H9 (cell line): Measurements from ENCODE around the gene IVL. TPM values are rescaled to one million over a fixed set of nuclear protein-coding genes. Genes with fewer than 3 reads are reported as not detected.

Experiments used
- DNase-seq: peaks from one replicate; pipeline ENCODE4 v3.0.0-alpha.2; 2017
- H2AFZ ChIP-seq: one replicate; pipeline ENCODE4 v1.6.1; 2013; ENCODE audit warnings: mild to moderate bottlenecking, low read length, control low read depth, moderate library complexity
- H2AK5ac ChIP-seq: 2 replicates; pipeline ENCODE4 v1.6.1; 2013; ENCODE audit warnings: low read length, control low read depth, mixed read lengths; ENCODE audit not compliant: insufficient read length
- H2BK120ac ChIP-seq: one replicate; pipeline ENCODE4 v1.6.1; 2013; ENCODE audit warnings: low read depth, mild to moderate bottlenecking, low read length, control low read depth, inconsistent platforms; ENCODE audit not compliant: poor library complexity, severe bottlenecking
- H2BK12ac ChIP-seq: 2 replicates; pipeline ENCODE4 v1.6.1; 2013; ENCODE audit warnings: low read length, control low read depth, mixed read lengths, low read depth; ENCODE audit not compliant: insufficient read length
- H2BK15ac ChIP-seq: 2 replicates; pipeline ENCODE4 v1.6.1; 2013; ENCODE audit warnings: low read depth, low read length, control low read depth
- H2BK20ac ChIP-seq: one replicate; pipeline ENCODE4 v1.6.1; 2013; ENCODE audit warnings: low read depth, mild to moderate bottlenecking, low read length, control low read depth, inconsistent platforms; ENCODE audit not compliant: poor library complexity, severe bottlenecking
- H2BK5ac ChIP-seq: 2 replicates; pipeline ENCODE4 v1.6.1; 2013; ENCODE audit warnings: low read length, control low read depth, mixed read lengths; ENCODE audit not compliant: insufficient read length
- H3K14ac ChIP-seq: 2 replicates; pipeline ENCODE4 v1.6.1; 2013; ENCODE audit warnings: low read length, control low read depth; ENCODE audit not compliant: insufficient read depth
- H3K18ac ChIP-seq: 2 replicates; pipeline ENCODE4 v1.6.1; 2013; ENCODE audit warnings: low read depth, mild to moderate bottlenecking, mixed read lengths, low read length, control low read depth; ENCODE audit not compliant: insufficient read length
- H3K23ac ChIP-seq: 2 replicates; pipeline ENCODE4 v1.6.1; 2013; ENCODE audit warnings: low read length, control low read depth, mixed read lengths, low read depth; ENCODE audit not compliant: insufficient read length
- H3K23me2 ChIP-seq: 2 replicates; pipeline ENCODE4 v1.6.1; 2013; ENCODE audit warnings: low read depth, mild to moderate bottlenecking, mixed read lengths, low read length, control low read depth; ENCODE audit not compliant: insufficient read length, poor library complexity, severe bottlenecking
- H3K27ac ChIP-seq: 2 replicates; pipeline ENCODE4 v1.5.1; 2013; ENCODE audit warnings: low read length, control low read depth, mixed read lengths, low read depth; ENCODE audit not compliant: insufficient read length
- H3K27me3 ChIP-seq: 2 replicates; pipeline ENCODE4 v1.6.1; 2013; ENCODE audit warnings: low read length, control low read depth, inconsistent platforms; ENCODE audit not compliant: insufficient read depth
- H3K4ac ChIP-seq: 2 replicates; pipeline ENCODE4 v1.6.1; 2013; ENCODE audit warnings: low read depth, mild to moderate bottlenecking, control low read depth, inconsistent platforms, low read length, moderate library complexity
- H3K4me1 ChIP-seq: 2 replicates; pipeline ENCODE4 v1.6.1; 2013; ENCODE audit warnings: low read length, control low read depth, inconsistent platforms; ENCODE audit not compliant: insufficient read depth
- H3K4me2 ChIP-seq: 2 replicates; pipeline ENCODE4 v1.6.1; 2013; ENCODE audit warnings: low read length, control low read depth, mixed read lengths; ENCODE audit not compliant: insufficient read length, insufficient read depth
- H3K56ac ChIP-seq: 2 replicates; pipeline ENCODE4 v1.6.1; 2013; ENCODE audit warnings: low read depth, mild to moderate bottlenecking, mixed read lengths, low read length, control low read depth; ENCODE audit not compliant: insufficient read length
- H3K79me1 ChIP-seq: 2 replicates; pipeline ENCODE4 v1.6.1; 2013; ENCODE audit warnings: low read depth, mild to moderate bottlenecking, moderate library complexity, low read length, control low read depth, inconsistent platforms; ENCODE audit not compliant: insufficient read depth, poor library complexity, severe bottlenecking
- H3K79me2 ChIP-seq: 2 replicates; pipeline ENCODE4 v1.6.1; 2013; ENCODE audit warnings: low read length, control low read depth, inconsistent platforms; ENCODE audit not compliant: insufficient read depth
- H3K9ac ChIP-seq: 2 replicates; pipeline ENCODE4 v1.6.1; 2013; ENCODE audit warnings: low read length, control low read depth, mixed read lengths; ENCODE audit not compliant: insufficient read length; ENCODE audit errors: extremely low read depth
- H3K9me3 ChIP-seq: one replicate; pipeline ENCODE4 v1.6.1; 2013; ENCODE audit warnings: low read depth, low read length, inconsistent platforms; ENCODE audit not compliant: control insufficient read depth
- H3T11ph ChIP-seq: one replicate; pipeline ENCODE4 v1.6.1; 2013; ENCODE audit warnings: mild to moderate bottlenecking, low read length, control low read depth, inconsistent platforms
- H4K20me1 ChIP-seq: one replicate; pipeline ENCODE4 v1.6.1; 2013; ENCODE audit not compliant: control insufficient read depth, insufficient read length, insufficient read depth
- H4K5ac ChIP-seq: 2 replicates; pipeline ENCODE4 v1.6.1; 2013; ENCODE audit warnings: low read depth, mild to moderate bottlenecking, mixed read lengths, low read length, control low read depth; ENCODE audit not compliant: insufficient read length
- H4K8ac ChIP-seq: replicated peaks from 2 replicates; pipeline ENCODE4 v1.6.1; 2013; ENCODE audit warnings: low read length, control low read depth, mixed read lengths, low read depth; ENCODE audit not compliant: insufficient read length
- H4K91ac ChIP-seq: 2 replicates; pipeline ENCODE4 v1.6.1; 2013; ENCODE audit warnings: low read depth, mild to moderate bottlenecking, moderate library complexity, mixed read lengths, low read length, control low read depth; ENCODE audit not compliant: insufficient read length
- H3K27ac Mint-ChIP-seq, 3 experiments: 2 replicates in 2 of 3; 3 replicates in 1 of 3; pipeline ENCODE4 v1.8.0; 2020 to 2021; ENCODE audit warnings: mixed read lengths in 3 of 3, mild to moderate bottlenecking in 1 of 3, moderate library complexity in 1 of 3
- H3K27me3 Mint-ChIP-seq: 2 replicates; pipeline ENCODE4 v1.8.0; 2021; ENCODE audit warnings: low read depth, mild to moderate bottlenecking, moderate library complexity, mixed read lengths
- H3K36me3 Mint-ChIP-seq, 3 experiments: 2 replicates in 2 of 3; 3 replicates in 1 of 3; pipeline ENCODE4 v1.8.0; 2020 to 2021; ENCODE audit warnings: low read depth in 3 of 3, mixed read lengths in 3 of 3; ENCODE audit not compliant: insufficient read depth in 1 of 3
- H3K4me1 Mint-ChIP-seq, 2 experiments: 2 replicates each; pipeline ENCODE4 v1.8.0; 2020; ENCODE audit warnings: mixed read lengths in 2 of 2
- H3K4me3 Mint-ChIP-seq, 2 experiments: 2 replicates in 1 of 2; 3 replicates in 1 of 2; pipeline ENCODE4 v1.8.0; 2020 to 2021; ENCODE audit warnings: mild to moderate bottlenecking in 2 of 2, mixed read lengths in 2 of 2, moderate library complexity in 1 of 2
- H3K9me3 Mint-ChIP-seq, 2 experiments: 2 replicates in 1 of 2; 3 replicates in 1 of 2; pipeline ENCODE4 v1.8.0; 2020; ENCODE audit warnings: mild to moderate bottlenecking in 2 of 2, mixed read lengths in 2 of 2, moderate library complexity in 1 of 2
- WGBS: extraction: QIAGEN DNeasy Blood & Tissue Kit; methylation state at CpG from one replicate; pipeline ENCODE4 v1.1.7; 2013; ENCODE audit warnings: missing lambda C conversion rate, low lambda C conversion rate, mixed read lengths; ENCODE audit not compliant: insufficient read length; ENCODE audit errors: extremely low coverage; 5-methylcytosine and 5-hydroxymethylcytosine counted together
- total RNA-seq: library from RNA; stranded (reverse); gene quantifications from 2 replicates; pipeline ENCODE4 v1.2.1, GENCODE V29; 2021
- TF ChIP-seq, protein P1 (sequence below): fragments of 200-600 bp; sonication (generic); conservative IDR thresholded peaks from 3 replicates; pipeline ENCODE4 v1.8.0; 2021; ENCODE audit warnings: antibody characterized with exemption, mild to moderate bottlenecking

IVL gene
- total RNA-seq, 1 experiment from 2014 or later = not detected

DNA sequence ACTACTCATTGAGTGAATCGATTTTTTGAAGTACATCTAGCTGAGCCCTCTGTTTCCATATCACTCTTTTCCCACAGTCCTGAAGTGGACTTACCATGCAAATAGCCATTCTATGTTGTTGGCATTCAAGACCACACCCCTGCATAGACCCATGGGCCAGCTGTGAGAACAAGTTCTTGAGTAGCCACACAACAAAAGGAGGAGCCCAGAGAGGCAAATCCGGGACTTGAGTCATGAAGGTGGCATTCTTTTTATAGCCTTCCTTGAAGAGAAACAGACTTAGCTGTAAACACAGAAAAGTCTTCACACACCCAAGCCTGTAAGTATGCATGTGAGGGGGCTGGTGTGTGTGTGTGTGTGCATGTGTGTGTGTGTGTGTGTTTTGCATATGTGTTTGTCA lies 24.9 kb downstream of the IVL start:
- no peak overlapping the region for H3K27ac Mint-ChIP-seq
- H4K8ac ChIP-seq = no peak overlapping the region
- H4K91ac ChIP-seq = no peak overlapping the region
- no peaks in the 10 kb centered on the region for H3K23me2 ChIP-seq
- peaks cover 37 to 44% of the 10 kb centered on the region in 2 experiments for H3K9me3 Mint-ChIP-seq
- H3K4me3 Mint-ChIP-seq = no peak overlapping the region
- H3K4me1 ChIP-seq = no peaks in the 10 kb centered on the region
- H3K56ac ChIP-seq = no peak overlapping the region
- no peak overlapping the region for H2BK120ac ChIP-seq
- DNase-seq = no peak
- H3K4me2 ChIP-seq = no peak overlapping the region
- no peak overlapping the region for H2BK12ac ChIP-seq
- H3K14ac ChIP-seq = no peak overlapping the region
- no peak overlapping the region for H4K5ac ChIP-seq
- no peak overlapping the region for H3K23ac ChIP-seq
- no peaks in the 10 kb centered on the region for H3K79me1 ChIP-seq
- no peaks in the 10 kb centered on the region; the same call in 1 of the 2 replicates for H3K27me3 Mint-ChIP-seq
- no peak overlapping the region for H3T11ph ChIP-seq
- H2AK5ac ChIP-seq = no peak overlapping the region
- H3K9ac ChIP-seq = no peak overlapping the region
- no peaks in the 10 kb centered on the region for H3K4me1 Mint-ChIP-seq
- no peak overlapping the region for H3K18ac ChIP-seq
- no peak overlapping the region for H3K27ac ChIP-seq
- no peak overlapping the region for H2BK5ac ChIP-seq
- no peak overlapping the region for H2AFZ ChIP-seq
- no peak overlapping the region for H2BK15ac ChIP-seq
- no peaks in the 10 kb centered on the region for H3K27me3 ChIP-seq
- WGBS = no CpG with 5 or more reads among the region's 2 CpGs
- no peak overlapping the region for H3K4ac ChIP-seq
- no peaks in the 10 kb centered on the region for H3K9me3 ChIP-seq
- H2BK20ac ChIP-seq = no peak overlapping the region
- TF ChIP-seq, protein P1, sequence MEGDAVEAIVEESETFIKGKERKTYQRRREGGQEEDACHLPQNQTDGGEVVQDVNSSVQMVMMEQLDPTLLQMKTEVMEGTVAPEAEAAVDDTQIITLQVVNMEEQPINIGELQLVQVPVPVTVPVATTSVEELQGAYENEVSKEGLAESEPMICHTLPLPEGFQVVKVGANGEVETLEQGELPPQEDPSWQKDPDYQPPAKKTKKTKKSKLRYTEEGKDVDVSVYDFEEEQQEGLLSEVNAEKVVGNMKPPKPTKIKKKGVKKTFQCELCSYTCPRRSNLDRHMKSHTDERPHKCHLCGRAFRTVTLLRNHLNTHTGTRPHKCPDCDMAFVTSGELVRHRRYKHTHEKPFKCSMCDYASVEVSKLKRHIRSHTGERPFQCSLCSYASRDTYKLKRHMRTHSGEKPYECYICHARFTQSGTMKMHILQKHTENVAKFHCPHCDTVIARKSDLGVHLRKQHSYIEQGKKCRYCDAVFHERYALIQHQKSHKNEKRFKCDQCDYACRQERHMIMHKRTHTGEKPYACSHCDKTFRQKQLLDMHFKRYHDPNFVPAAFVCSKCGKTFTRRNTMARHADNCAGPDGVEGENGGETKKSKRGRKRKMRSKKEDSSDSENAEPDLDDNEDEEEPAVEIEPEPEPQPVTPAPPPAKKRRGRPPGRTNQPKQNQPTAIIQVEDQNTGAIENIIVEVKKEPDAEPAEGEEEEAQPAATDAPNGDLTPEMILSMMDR = no peak
- H3K79me2 ChIP-seq = no peaks in the 10 kb centered on the region
- H3K36me3 Mint-ChIP-seq = peaks cover 0 to 4% (median 3%) of the 10 kb centered on the region in 3 experiments; a peak in 3 of 7 replicates
- no peaks in the 10 kb centered on the region for H4K20me1 ChIP-seq
